ENCODE measurements around the gene GALNT9.

- no peak for TF ChIP-seq CTCF (IDR thresholded peaks at IDR 0.05; ENCODE audit: borderline replicate concordance, extremely low read depth, low read length, poor library complexity, severe bottlenecking)
- no peak for TF ChIP-seq EZH2 (IDR thresholded peaks at IDR 0.05; ENCODE audit: borderline replicate concordance, low read depth, low read length, severe bottlenecking)
Measured at GRCh38 chr12:132330549-132330881, 1.1 kb upstream of the GALNT9 start.

Measured in DND-41 (cell line).